ENCODE results near the gene MYL5. TPM values are rescaled to one million over a fixed set of nuclear protein-coding genes. Genes with fewer than 3 reads are reported as not detected.

MYL5 gene
- total RNA-seq, 1 experiment from 2014 or later, result 8.5 TPM

DNA sequence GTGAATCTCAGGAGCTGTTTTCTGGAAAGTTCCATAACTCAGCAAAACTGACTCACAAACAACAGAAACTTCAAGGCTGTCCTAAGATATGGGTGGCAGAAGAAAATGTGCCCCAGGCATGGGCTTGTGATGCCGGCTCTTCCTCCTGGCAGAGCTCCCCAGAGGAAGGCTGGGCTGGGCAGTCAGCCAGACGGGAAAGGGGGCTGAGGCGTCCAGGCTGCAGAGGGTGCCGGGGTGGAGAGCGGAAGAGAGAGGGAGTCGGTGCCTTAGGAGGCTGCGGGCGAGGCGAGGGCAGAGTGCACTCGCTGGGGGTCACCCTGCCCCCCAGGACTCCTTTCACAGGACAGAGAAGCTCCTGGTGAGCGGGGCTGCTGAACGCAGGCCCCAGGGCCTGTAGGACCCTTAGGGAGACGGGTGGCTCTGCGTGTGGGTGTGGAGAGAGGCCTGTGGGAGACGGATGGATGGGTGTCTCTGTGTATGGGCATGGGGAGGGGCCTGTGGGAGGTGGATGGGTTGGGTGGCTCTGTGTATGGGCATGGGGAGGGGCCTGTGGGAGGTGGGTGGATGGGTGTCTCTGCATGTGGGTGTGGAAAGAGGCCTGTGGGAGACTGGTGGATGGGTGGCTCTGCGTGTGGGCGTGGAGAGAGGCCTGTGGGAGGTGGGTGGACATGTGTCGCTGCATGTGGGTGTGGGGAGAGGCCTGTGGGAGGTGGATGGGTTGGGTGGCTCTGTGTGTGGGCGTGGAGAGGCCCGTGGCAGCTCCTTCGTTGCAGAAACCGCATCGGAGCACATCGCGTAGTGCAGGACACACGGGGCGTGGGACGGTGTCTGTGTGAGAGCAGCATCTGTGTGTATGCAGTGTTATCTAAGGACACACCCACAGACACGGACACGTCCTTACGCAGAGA, 47.2 kb downstream of the MYL5 start:
- DNase-seq, result no peak
- intact Hi-C loops (cut with micrococcal nuclease; ENCODE audit: unreplicated experiment), result no loop called here
- Mint-ChIP-seq H3K27ac (ENCODE audit: unreplicated experiment) (no peak overlapping the region), H3K4me1 (ENCODE audit: low read depth, unreplicated experiment) (no peaks in the 10 kb centered on the region), H3K36me3 (ENCODE audit: insufficient read depth, unreplicated experiment) (peaks cover 37% of the 10 kb centered on the region), H3K4me3 (ENCODE audit: low read depth, unreplicated experiment) (no peak overlapping the region), H3K27me3 (ENCODE audit: unreplicated experiment) (no peaks in the 10 kb centered on the region), H3K9me3 (ENCODE audit: low read depth, unreplicated experiment) (peaks cover 2% of the 10 kb centered on the region)
- CTCF ChIA-PET, result no interaction called here
- TF ChIP-seq CTCF (IDR thresholded peaks at IDR 0.05; ENCODE audit: unreplicated experiment), result no peak
- BruUV-seq (replicated peaks), result no TSS peak

GRCh38 chr4:722169-722725, 47.9 kb downstream of the MYL5 start:
- Mint-ChIP-seq H3K27me3 (ENCODE audit: unreplicated experiment) (no peaks in the 10 kb centered on the region), H3K27ac (ENCODE audit: unreplicated experiment) (no peak overlapping the region), H3K36me3 (ENCODE audit: insufficient read depth, unreplicated experiment) (peaks cover 37% of the 10 kb centered on the region), H3K4me3 (ENCODE audit: low read depth, unreplicated experiment) (no peak overlapping the region), H3K9me3 (ENCODE audit: low read depth, unreplicated experiment) (peaks cover 2% of the 10 kb centered on the region), H3K4me1 (ENCODE audit: low read depth, unreplicated experiment) (peaks cover 7% of the 10 kb centered on the region)
- intact Hi-C loops (cut with micrococcal nuclease; ENCODE audit: unreplicated experiment), result no loop called here
- no peak for DNase-seq
- CTCF ChIA-PET, result no interaction called here
- no TSS peak for BruUV-seq (replicated peaks)
- no peak for TF ChIP-seq CTCF (IDR thresholded peaks at IDR 0.05; ENCODE audit: unreplicated experiment)

DNA sequence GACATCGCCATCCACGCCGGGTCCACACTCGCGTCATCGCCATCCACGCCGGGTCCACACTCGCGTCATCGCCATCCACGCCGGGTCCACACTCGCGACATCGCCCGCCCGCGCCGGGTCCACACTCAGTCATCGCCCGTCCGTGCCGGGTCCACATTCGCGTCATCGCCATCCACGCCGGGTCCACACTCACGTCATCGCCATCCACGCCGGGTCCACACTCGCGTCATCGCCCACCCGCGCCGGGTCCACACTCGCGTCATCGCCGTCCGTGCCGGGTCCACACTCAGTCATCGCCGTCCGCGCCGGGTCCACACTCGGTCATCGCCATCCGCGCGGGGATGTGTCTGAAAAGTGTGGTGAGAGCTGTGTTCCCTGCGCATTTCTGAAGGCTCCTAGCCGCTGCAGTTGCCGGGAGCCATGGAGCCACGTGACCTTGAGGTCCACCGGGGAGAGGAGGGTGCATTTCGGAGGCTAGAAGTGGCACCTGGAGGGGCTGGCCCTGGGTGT, 48.6 kb downstream of the MYL5 start:
- peaks cover 14% of the 10 kb centered on the region for H3K4me1 Mint-ChIP-seq (ENCODE audit: low read depth, unreplicated experiment)
- H3K27me3 Mint-ChIP-seq (ENCODE audit: unreplicated experiment), result no peaks in the 10 kb centered on the region
- CTCF ChIA-PET, result no interaction called here

More for the DNA sequence above, 48.6 kb downstream of the MYL5 start:
- Mint-ChIP-seq H3K27ac (ENCODE audit: unreplicated experiment) (no peak overlapping the region), H3K4me3 (ENCODE audit: low read depth, unreplicated experiment) (no peak overlapping the region), H3K9me3 (ENCODE audit: low read depth, unreplicated experiment) (peaks cover 2% of the 10 kb centered on the region), H3K36me3 (ENCODE audit: insufficient read depth, unreplicated experiment) (peaks cover 34% of the 10 kb centered on the region)
- DNase-seq, result no peak
- intact Hi-C loops (cut with micrococcal nuclease; ENCODE audit: unreplicated experiment), result no loop called here
- no peak for TF ChIP-seq CTCF (IDR thresholded peaks at IDR 0.05; ENCODE audit: unreplicated experiment)
- BruUV-seq (replicated peaks), result no TSS peak

All from Calu3 (cell line).